Measurements from ENCODE around the gene IGF2BP1. TPM values are rescaled to one million over a fixed set of nuclear protein-coding genes. Genes with fewer than 3 reads are reported as not detected.

Gene IGF2BP1
- total and polyA plus RNA-seq, 2 donors = 0.03 to 2.9 TPM

DNA sequence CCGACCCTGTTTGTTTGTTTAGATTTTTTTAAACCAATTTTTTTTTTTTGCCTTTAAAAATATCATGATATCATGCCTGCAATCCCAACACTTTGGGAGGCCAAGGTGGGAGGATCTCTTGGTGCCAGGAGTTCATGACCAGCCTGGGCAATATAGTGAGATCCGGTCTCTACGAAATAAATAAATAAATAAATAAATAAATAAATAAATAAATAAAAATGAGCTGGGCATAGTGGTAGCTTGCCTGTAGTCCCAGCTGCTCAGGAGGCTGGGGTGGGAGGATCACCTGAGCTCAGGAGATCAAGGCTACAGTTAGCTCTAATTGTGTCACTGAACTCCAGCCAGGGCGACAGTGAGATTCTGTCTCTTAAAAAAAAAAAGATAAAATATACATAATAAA is 8.1 kb upstream of the IGF2BP1 start:
- WGBS = 87% methylated on average over 4 of the region's 4 CpGs
- Histone ChIP-seq H3K27ac (ENCODE audit: low read depth) (no peak overlapping the region), H3K4me1 (ENCODE audit: insufficient read depth) (no peaks in the 10 kb centered on the region)

DNA sequence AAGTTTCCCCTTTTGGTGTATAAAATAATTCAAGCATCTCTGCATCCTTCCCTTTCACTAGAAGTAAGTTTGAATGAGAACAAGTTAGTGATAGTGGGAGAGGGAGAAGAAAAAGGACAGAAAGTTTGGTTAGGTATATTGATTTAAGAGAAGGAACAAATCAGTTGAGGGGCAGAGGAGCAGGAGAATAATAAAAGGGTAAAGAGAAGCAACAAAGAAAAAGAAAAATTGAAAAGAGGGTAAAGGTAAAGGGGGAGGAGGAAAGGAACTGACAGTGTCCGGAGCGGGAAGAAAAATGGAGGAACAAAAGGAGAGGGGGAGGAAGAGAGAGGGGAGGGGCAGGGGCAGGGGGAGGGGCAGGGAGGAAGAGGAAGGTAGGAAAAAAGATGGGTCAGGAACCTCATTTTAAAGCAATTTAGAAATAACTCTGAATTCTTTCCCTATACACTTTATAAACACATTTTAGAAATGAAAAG is 6.3 kb upstream of the IGF2BP1 start:
- H3K4me3 ChIP-seq (ENCODE audit: low read depth, low read length) = no peak overlapping the region
- H3K4me1 ChIP-seq (ENCODE audit: insufficient read depth) = no peaks in the 10 kb centered on the region
- WGBS = 24% methylated on average over 2 of the region's 2 CpGs
- no peaks in the 10 kb centered on the region for H3K36me3 ChIP-seq (ENCODE audit: insufficient read depth)
- no peak for DNase-seq (ENCODE audit: extremely low spot score)
- H3K27ac ChIP-seq (ENCODE audit: low read depth) = no peak overlapping the region

More for the DNA sequence above, 8.1 kb upstream of the IGF2BP1 start:
- no peak overlapping the region for H3K4me3 ChIP-seq (ENCODE audit: low read depth, low read length)
- no peak for DNase-seq (ENCODE audit: extremely low spot score)
- no peaks in the 10 kb centered on the region for H3K36me3 ChIP-seq (ENCODE audit: insufficient read depth)

- DNase-seq (ENCODE audit: extremely low spot score) = no peak
- Histone ChIP-seq H3K4me1 (ENCODE audit: insufficient read depth) (no peaks in the 10 kb centered on the region), H3K36me3 (ENCODE audit: insufficient read depth) (no peaks in the 10 kb centered on the region), H3K27ac (ENCODE audit: low read depth) (no peak overlapping the region), H3K4me3 (ENCODE audit: low read depth, low read length) (no peak overlapping the region)
- WGBS = 30% methylated on average over 2 of the region's 2 CpGs
Observed at GRCh38 chr17:48992444-48992843, 4.7 kb upstream of the IGF2BP1 start.

DNA sequence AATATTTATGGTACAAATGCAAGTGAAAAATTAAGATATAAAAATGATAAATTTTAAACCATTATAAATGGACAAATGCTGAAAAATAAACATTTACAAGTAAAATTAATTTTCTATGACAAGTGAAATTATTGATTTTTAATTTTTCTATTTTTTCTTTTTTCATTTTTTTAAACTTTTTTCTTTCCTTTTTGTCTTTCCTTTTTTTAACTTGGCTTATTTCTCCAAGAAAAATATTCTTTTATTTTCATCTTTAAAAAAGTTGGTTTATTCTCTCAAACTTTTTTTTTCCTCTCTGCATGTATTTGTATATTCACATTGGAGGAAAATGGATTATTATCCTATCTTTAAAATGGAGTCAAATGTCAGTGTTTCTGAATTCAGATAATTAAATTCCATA is 3.9 kb upstream of the IGF2BP1 start:
- Histone ChIP-seq H3K4me1 (ENCODE audit: insufficient read depth) (peaks cover 2% of the 10 kb centered on the region), H3K4me3 (ENCODE audit: low read depth, low read length) (no peak overlapping the region), H3K27ac (ENCODE audit: low read depth) (no peak overlapping the region), H3K36me3 (ENCODE audit: insufficient read depth) (no peaks in the 10 kb centered on the region)
- no peak for DNase-seq (ENCODE audit: extremely low spot score)

DNA sequence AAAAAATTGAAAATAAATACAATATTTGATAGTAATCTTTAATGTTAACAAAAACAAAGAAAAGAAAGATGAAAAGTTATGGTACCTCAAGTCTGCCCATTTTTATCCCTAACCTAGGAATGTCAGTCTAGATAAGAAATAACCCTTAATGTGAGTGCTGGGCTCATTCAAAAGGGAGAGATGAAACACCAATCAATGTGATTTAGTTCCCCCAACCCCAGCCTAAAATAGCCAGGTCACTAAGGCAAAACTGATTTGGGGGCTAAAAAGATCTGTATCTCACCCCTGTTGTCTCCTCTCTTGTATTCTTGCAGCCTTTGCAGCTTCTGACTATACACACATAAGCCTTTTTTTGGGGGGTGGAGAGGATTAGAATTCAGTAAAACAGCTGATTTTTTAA is 3.2 kb upstream of the IGF2BP1 start:
- H3K36me3 ChIP-seq (ENCODE audit: insufficient read depth) = no peaks in the 10 kb centered on the region
- no peak overlapping the region for H3K27ac ChIP-seq (ENCODE audit: low read depth)
- no peak for DNase-seq (ENCODE audit: extremely low spot score)

DNA sequence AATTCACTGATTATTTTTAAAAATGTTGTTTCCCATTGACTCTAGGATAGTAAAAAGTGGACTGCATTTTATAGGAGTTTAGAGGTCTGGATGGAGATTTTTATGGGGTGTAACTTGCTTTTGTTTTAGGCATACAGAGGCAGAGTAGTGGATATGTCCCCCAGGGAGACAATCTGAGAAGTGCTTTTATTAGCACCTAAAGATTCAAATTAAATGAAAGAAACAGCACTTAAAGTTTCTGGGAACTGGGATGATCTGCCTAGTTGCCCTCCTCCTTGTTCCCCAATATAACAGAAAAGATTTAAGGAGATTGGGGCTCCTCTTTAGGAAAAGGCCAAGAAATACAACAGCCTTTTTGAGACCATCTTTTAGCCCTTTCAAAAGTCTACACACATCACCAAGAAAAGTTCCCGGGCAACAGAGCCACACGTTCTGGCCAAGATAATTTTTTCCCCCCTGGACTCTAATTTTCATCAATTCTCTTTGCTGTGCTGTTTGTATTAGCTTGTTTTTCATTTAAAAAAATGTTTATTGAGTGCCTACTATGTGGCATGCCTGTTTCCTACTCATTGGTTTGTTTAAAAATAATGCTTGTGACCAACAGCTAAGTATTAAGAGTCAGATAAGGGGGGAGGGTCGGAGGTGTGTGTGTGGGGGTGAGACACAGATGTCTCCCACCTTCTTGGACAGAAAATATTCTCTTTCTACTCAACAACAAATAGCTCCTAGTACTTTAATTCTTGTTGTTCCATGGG is 2.5 kb upstream of the IGF2BP1 start:
- DNase-seq (ENCODE audit: extremely low spot score) = no peak
- peaks cover 2% of the 10 kb centered on the region for H3K4me1 ChIP-seq (ENCODE audit: insufficient read depth)
- no peak overlapping the region for H3K4me3 ChIP-seq (ENCODE audit: low read depth, low read length)
- no peak overlapping the region for H3K27ac ChIP-seq (ENCODE audit: low read depth)
- WGBS = 39% methylated on average over 3 of the region's 3 CpGs
- H3K36me3 ChIP-seq (ENCODE audit: insufficient read depth) = no peaks in the 10 kb centered on the region

More for the DNA sequence above, 3.2 kb upstream of the IGF2BP1 start:
- Histone ChIP-seq H3K4me1 (ENCODE audit: insufficient read depth) (peaks cover 2% of the 10 kb centered on the region), H3K4me3 (ENCODE audit: low read depth, low read length) (no peak overlapping the region)

DNA sequence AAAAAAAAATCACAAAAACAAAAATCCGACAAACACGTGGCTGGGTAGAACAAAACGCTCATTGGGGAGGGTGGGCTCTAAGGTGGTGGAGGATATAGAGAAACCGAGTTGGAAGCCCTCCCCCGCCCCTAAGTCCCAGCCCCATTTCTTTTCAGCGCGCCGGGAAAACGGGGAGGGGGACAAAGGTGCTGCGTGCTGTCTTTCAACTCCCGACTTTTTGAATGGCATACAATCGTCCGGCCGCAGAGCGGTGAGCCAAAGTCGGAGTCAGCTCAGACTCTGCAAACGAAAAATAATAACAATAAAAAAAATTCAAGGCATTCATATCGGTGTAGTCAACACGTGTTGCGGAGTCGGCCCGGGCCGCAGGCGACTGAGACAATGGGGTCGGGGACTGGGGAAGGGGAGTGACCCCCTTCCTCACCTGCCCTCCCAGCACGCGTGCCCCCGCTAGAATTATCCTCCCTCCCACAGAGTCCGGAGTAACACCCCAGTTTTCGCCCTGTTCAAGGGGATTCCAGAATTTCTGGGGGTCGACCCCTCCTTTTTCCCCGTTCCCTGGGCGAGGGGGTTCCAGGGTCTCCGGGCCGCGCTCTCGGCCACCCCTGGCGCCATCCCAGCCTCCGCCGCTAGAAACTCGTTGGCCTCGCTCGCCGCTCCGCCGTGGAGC is 1.7 kb upstream of the IGF2BP1 start:
- Histone ChIP-seq H3K4me1 (ENCODE audit: insufficient read depth) (peaks cover 2% of the 10 kb centered on the region), H3K4me3 (ENCODE audit: low read depth, low read length) (no peak overlapping the region), H3K36me3 (ENCODE audit: insufficient read depth) (no peaks in the 10 kb centered on the region), H3K27ac (ENCODE audit: low read depth) (no peak overlapping the region)
- WGBS = 5% methylated on average over 46 of the region's 46 CpGs
- DNase-seq (ENCODE audit: extremely low spot score) = no peak

GRCh38 chr17:48995974-48996721 is 1.0 kb upstream of the IGF2BP1 start:
- Histone ChIP-seq H3K36me3 (ENCODE audit: insufficient read depth) (no peaks in the 10 kb centered on the region), H3K4me3 (ENCODE audit: low read depth, low read length) (no peak overlapping the region), H3K4me1 (ENCODE audit: insufficient read depth) (peaks cover 2% of the 10 kb centered on the region), H3K27ac (ENCODE audit: low read depth) (no peak overlapping the region)
- DNase-seq (ENCODE audit: extremely low spot score) = no peak
- WGBS = 2% methylated on average over 66 of the region's 66 CpGs

DNA sequence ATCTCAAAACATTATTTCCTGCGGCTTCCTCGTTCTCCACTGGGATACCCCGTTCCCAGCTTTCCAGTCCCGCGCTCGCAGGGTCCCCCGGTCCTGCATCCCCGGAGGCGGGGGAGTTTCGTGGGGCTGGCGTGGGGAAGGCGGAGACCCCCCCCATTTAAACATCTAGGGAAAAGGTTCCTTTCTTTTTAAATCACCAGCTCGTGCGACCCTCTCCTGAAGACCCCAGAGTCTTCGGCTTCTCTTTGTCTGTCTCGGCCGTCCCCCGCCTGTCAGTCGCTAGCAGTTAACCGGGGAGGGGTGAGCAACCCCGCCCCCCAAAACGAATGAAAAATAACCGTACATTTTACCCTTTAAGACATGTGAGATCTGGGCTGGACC is 473 bp upstream of the IGF2BP1 start:
- no peak overlapping the region for H3K27ac ChIP-seq (ENCODE audit: low read depth)
- no peak for DNase-seq (ENCODE audit: extremely low spot score)
- H3K4me1 ChIP-seq (ENCODE audit: insufficient read depth) = peaks cover 2% of the 10 kb centered on the region
- 3% methylated on average over 23 of the region's 23 CpGs for WGBS
- H3K36me3 ChIP-seq (ENCODE audit: insufficient read depth) = no peaks in the 10 kb centered on the region
- H3K4me3 ChIP-seq (ENCODE audit: low read depth, low read length) = no peak overlapping the region

DNA sequence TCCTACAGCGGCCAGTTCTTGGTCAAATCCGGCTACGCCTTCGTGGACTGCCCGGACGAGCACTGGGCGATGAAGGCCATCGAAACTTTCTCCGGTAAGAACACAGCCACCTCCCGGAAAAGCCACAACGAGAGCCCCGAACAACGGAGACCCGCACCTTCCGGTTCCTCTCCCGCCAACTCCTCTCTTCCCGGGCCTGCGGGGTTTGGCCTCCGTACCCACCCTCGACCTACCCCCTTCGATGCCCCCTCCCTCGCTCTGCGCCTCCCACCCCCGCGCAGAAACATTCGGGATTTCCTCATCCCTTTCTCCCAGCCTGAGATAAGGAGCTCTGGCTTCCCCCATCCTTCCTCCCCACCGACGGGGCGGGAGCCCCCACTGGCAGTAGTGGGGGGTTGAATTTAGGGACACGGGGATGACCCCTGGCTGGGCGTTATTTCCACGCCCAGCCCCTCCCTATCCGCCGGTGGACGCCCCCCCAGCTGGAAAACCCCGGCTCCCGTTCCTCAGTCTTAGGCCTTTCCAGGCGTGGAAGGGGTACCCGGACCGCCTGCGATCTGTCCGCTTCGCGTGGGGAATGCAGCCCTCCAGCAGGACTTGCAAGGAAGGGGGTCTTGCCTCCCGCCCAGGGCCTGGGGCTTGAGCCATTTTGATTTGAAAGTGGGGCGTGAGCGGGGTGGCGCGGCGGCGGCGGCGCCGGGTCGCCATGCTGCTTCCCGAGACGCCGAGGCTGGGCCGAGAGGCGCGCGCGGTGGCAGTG is 822 bp downstream of the IGF2BP1 start:
- no peak overlapping the region for H3K27ac ChIP-seq (ENCODE audit: low read depth)
- DNase-seq (ENCODE audit: extremely low spot score) = no peak

GRCh38 chr17:48998587-48999440 is 1.6 kb downstream of the IGF2BP1 start:
- H3K36me3 ChIP-seq (ENCODE audit: insufficient read depth) = no peaks in the 10 kb centered on the region
- 26% methylated on average over 25 of the region's 25 CpGs for WGBS

More for the DNA sequence above, 822 bp downstream of the IGF2BP1 start:
- Histone ChIP-seq H3K36me3 (ENCODE audit: insufficient read depth) (no peaks in the 10 kb centered on the region), H3K4me3 (ENCODE audit: low read depth, low read length) (peak overlapping the region; percentile 21), H3K4me1 (ENCODE audit: insufficient read depth) (peaks cover 2% of the 10 kb centered on the region)
- 4% methylated on average over 63 of the region's 63 CpGs for WGBS

GRCh38 chr17:49000943-49001342 is 3.8 kb downstream of the IGF2BP1 start:
- no peak for DNase-seq (ENCODE audit: extremely low spot score)
- 89% methylated on average over 1 of the region's 1 CpG for WGBS

More at GRCh38 chr17:48998587-48999440, 1.6 kb downstream of the IGF2BP1 start:
- H3K27ac ChIP-seq (ENCODE audit: low read depth) = no peak overlapping the region
- H3K4me1 ChIP-seq (ENCODE audit: insufficient read depth) = peaks cover 2% of the 10 kb centered on the region
- DNase-seq (ENCODE audit: extremely low spot score) = no peak
- H3K4me3 ChIP-seq (ENCODE audit: low read depth, low read length) = no peak overlapping the region

More at GRCh38 chr17:49000943-49001342, 3.8 kb downstream of the IGF2BP1 start:
- Histone ChIP-seq H3K4me1 (ENCODE audit: insufficient read depth) (peaks cover 2% of the 10 kb centered on the region), H3K36me3 (ENCODE audit: insufficient read depth) (no peaks in the 10 kb centered on the region), H3K4me3 (ENCODE audit: low read depth, low read length) (no peak overlapping the region), H3K27ac (ENCODE audit: low read depth) (no peak overlapping the region)

Measured in urinary bladder (tissue), 4 donors.